ENCODE data around the gene TTC31.
"Not testable (repeated sequence)": the region's sequence is repeated elsewhere in the genome, so short reads cannot be mapped to it uniquely, and the experiment has no call there.

TTC31 gene
- total RNA-seq = 24.1 to 32.5 reads per million in 2 donors

- DNase-seq = peak; percentile 85
Measured at GRCh38 chr2:74482801-74483674, at the start of gene TTC31, which contains the start of gene CCDC142. Gene TTC31, plus strand, starts transcription at chr2:74483081. Its CDS starts 15 bp downstream, at chr2:74483096. Gene CCDC142, minus strand, starts transcription at chr2:74482998. Its CDS starts 161 bp downstream, at chr2:74482837.

GRCh38 chr2:74436111-74436805 is 46.6 kb upstream of the TTC31 start:
- no peak for DNase-seq

- no peak for DNase-seq
Measured at GRCh38 chr2:74436848-74437695, 45.8 kb upstream of the TTC31 start.

- DNase-seq = no peak
Measured at GRCh38 chr2:74438248-74438647, 44.6 kb upstream of the TTC31 start.

GRCh38 chr2:74439373-74439772 is 43.5 kb upstream of the TTC31 start:
- no peak for DNase-seq

GRCh38 chr2:74439803-74440377 is 43.0 kb upstream of the TTC31 start:
- DNase-seq = no peak

GRCh38 chr2:74440378-74441169 is 42.3 kb upstream of the TTC31 start:
- no peak for DNase-seq

GRCh38 chr2:74441170-74441689 is 41.7 kb upstream of the TTC31 start:
- no peak for DNase-seq

GRCh38 chr2:74441690-74442482 is 41.0 kb upstream of the TTC31 start, which contains the start of gene RTKN:
Gene RTKN, minus strand, starts transcription at chr2:74441937. Its CDS starts 121 bp downstream, at chr2:74441816.
- peak; percentile 16 for DNase-seq

GRCh38 chr2:74442483-74443297 is 40.2 kb upstream of the TTC31 start:
- not testable (repeated sequence) for DNase-seq

GRCh38 chr2:74444498-74445318 is 38.2 kb upstream of the TTC31 start:
- no peak for DNase-seq

GRCh38 chr2:74447230-74447999 is 35.5 kb upstream of the TTC31 start:
- no peak for DNase-seq

GRCh38 chr2:74448771-74449170 is 34.1 kb upstream of the TTC31 start:
- no peak for DNase-seq

GRCh38 chr2:74450570-74451190 is 32.2 kb upstream of the TTC31 start:
- no peak for DNase-seq

- peak; percentile 92 for DNase-seq
Measured at GRCh38 chr2:74454654-74455511, 28.0 kb upstream of the TTC31 start, which contains the start of gene INO80B. Gene INO80B, plus strand, starts transcription at chr2:74455087. Its CDS starts 30 bp downstream, at chr2:74455117.

- DNase-seq = no peak
Measured at GRCh38 chr2:74457129-74457548, 25.7 kb upstream of the TTC31 start.
